ENCODE data around the gene UBE2J2. TPM values are rescaled to one million over a fixed set of nuclear protein-coding genes. Genes with fewer than 3 reads are reported as not detected.

UBE2J2 gene
- total RNA-seq, 1 experiment from 2014 or later: 54.3 TPM

- DNase-seq (ENCODE audit: low read depth): peak; percentile 72
Observed at GRCh38 chr1:1281533-1282321, 8.1 kb upstream of the UBE2J2 start.

GRCh38 chr1:1280782-1281481, 7.3 kb upstream of the UBE2J2 start:
- no peak for DNase-seq (ENCODE audit: low read depth)

GRCh38 chr1:1279028-1279427, 5.4 kb upstream of the UBE2J2 start:
- DNase-seq (ENCODE audit: low read depth): no peak

- DNase-seq (ENCODE audit: low read depth): no peak
Observed at GRCh38 chr1:1278620-1279019, 5.0 kb upstream of the UBE2J2 start.

- no peak for DNase-seq (ENCODE audit: low read depth)
Observed at GRCh38 chr1:1275836-1276235, 2.2 kb upstream of the UBE2J2 start.

GRCh38 chr1:1274931-1275431, 1.3 kb upstream of the UBE2J2 start:
- DNase-seq (ENCODE audit: low read depth): no peak

- no peak for DNase-seq (ENCODE audit: low read depth)
Observed at GRCh38 chr1:1274299-1274930, 761 bp upstream of the UBE2J2 start.

- no peak for DNase-seq (ENCODE audit: low read depth)
Observed at GRCh38 chr1:1273209-1273511, 494 bp downstream of the UBE2J2 start.

GRCh38 chr1:1272341-1273208, 1.1 kb downstream of the UBE2J2 start:
- DNase-seq (ENCODE audit: low read depth): peak; percentile 27

GRCh38 chr1:1270813-1271212, 2.8 kb downstream of the UBE2J2 start:
- no peak for DNase-seq (ENCODE audit: low read depth)

- DNase-seq (ENCODE audit: low read depth): no peak
Observed at GRCh38 chr1:1268284-1268682, 5.4 kb downstream of the UBE2J2 start.

- DNase-seq (ENCODE audit: low read depth): no peak
Observed at GRCh38 chr1:1267488-1268283, 6.0 kb downstream of the UBE2J2 start.

GRCh38 chr1:1264868-1265272, 8.8 kb downstream of the UBE2J2 start:
- peak; percentile 98 for DNase-seq (ENCODE audit: low read depth)

GRCh38 chr1:1264026-1264425, 9.6 kb downstream of the UBE2J2 start:
- DNase-seq (ENCODE audit: low read depth): no peak

GRCh38 chr1:1262758-1263157, 10.9 kb downstream of the UBE2J2 start:
- DNase-seq (ENCODE audit: low read depth): no peak

GRCh38 chr1:1262071-1262470, 11.6 kb downstream of the UBE2J2 start:
- no peak for DNase-seq (ENCODE audit: low read depth)

GRCh38 chr1:1260843-1261560, 12.7 kb downstream of the UBE2J2 start:
- DNase-seq (ENCODE audit: low read depth): no peak

- no peak for DNase-seq (ENCODE audit: low read depth)
Observed at GRCh38 chr1:1259951-1260600, 13.6 kb downstream of the UBE2J2 start.

- DNase-seq (ENCODE audit: low read depth): no peak
Observed at GRCh38 chr1:1259540-1259939, 14.1 kb downstream of the UBE2J2 start.

- no peak for DNase-seq (ENCODE audit: low read depth)
Observed at GRCh38 chr1:1259119-1259488, 14.6 kb downstream of the UBE2J2 start.
